GM12865 (cell line): ENCODE measurements around the gene TPM3.
A peak's percentile ranks its signal among the peaks of the same experiment; 100 is the strongest.

Experiments
- DNase-seq: peaks from one replicate; pipeline ENCODE4 v3.0.0; 2010; ENCODE audit warnings: low read depth
- H3K4me3 ChIP-seq: 2 replicates; pipeline ENCODE4 v1.5.1; 2011; ENCODE audit warnings: mild to moderate bottlenecking, low read depth, low read length, control low read depth
- TF ChIP-seq, protein P1 (sequence below): IDR thresholded peaks from 2 replicates; pipeline ENCODE4 v1.5.1; 2011; ENCODE audit warnings: low read length, control low read depth, low read depth, inconsistent platforms; ENCODE audit not compliant: insufficient read depth; ENCODE audit errors: missing control alignments

TPM3 gene

DNA sequence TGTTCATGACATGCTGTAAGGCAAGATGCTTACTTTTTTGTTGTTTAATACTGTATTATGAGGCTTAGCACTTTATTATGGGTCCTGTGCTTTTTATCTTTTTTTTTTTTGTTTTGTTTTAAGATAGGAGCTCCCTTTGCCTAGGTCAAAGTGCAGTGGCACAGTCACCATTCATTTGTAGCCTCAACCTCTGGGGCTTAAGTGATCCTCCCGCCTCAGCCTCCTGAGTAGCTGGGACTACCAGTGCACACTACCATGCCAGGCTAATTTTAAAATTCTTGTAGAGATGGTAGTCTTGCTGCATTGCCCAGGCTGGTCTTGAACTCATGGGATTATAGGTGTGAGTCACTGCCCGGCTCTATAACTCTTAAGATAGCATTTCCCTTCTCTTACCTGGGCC is 33.5 kb upstream of the TPM3 start:
- DNase-seq, result no peak
- TF ChIP-seq, protein P1, sequence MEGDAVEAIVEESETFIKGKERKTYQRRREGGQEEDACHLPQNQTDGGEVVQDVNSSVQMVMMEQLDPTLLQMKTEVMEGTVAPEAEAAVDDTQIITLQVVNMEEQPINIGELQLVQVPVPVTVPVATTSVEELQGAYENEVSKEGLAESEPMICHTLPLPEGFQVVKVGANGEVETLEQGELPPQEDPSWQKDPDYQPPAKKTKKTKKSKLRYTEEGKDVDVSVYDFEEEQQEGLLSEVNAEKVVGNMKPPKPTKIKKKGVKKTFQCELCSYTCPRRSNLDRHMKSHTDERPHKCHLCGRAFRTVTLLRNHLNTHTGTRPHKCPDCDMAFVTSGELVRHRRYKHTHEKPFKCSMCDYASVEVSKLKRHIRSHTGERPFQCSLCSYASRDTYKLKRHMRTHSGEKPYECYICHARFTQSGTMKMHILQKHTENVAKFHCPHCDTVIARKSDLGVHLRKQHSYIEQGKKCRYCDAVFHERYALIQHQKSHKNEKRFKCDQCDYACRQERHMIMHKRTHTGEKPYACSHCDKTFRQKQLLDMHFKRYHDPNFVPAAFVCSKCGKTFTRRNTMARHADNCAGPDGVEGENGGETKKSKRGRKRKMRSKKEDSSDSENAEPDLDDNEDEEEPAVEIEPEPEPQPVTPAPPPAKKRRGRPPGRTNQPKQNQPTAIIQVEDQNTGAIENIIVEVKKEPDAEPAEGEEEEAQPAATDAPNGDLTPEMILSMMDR, result no peak
- no peak overlapping the region for H3K4me3 ChIP-seq

DNA sequence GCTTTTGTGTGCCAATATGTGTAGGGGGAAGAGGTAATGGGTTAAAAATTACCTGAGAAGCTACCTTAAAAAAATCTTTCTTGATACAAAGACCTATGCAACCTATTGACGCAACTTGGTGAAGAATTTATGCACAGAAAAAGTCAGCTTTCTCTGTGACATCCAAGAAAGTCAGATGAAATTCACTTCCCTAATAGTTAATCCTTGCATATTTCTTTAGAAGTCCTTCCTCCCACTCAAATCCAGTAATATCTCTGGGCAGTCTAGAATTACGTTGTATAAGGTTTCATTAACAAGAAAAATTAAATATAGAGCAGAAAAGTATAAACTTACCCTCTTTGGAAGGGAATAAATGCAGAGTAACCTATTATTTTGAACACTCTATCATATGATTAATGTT is 31.7 kb upstream of the TPM3 start:
- H3K4me3 ChIP-seq, result no peak overlapping the region
- DNase-seq, result no peak
- TF ChIP-seq, protein P1, result no peak

DNA sequence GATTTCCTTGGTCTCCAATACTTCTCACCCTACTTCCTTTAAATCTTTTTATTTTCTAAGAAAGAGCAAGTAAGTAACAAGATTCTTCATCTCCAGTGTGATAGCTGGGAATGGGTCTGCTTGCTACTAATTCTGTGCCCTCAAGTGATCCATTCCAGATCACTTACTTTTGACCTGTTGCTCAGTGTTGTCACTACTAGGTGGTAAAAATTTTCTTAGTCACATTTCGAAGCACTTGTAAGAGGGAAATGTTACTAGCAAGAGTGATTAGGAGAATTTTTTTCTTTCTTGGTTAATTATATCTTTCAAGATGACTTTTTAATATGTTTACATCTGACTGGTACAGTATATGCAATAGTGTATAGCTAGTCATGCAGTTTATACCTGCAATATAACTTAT is 31.0 kb upstream of the TPM3 start:
- peak overlapping the region; percentile 86 for H3K4me3 ChIP-seq
- no peak for DNase-seq
- TF ChIP-seq, protein P1, result no peak

DNA sequence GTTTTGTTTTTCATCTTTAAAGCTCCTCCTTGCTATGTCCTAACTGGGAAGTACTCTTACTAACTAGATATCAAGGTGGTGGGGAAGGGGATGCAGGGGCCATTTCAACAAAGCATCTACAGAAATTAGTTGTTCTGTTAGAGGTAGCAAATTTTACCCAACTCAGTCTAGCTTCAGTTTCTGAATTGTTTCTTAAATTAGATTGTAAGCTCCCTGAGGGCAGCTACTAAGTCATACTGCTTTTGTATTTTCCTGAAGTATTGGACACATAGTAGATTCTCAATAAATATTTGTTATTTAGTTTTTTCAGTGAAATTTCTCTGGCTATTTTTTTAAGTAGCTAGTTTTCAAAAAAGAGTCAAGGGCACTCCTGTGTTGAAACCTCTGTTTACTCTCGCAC is 30.6 kb upstream of the TPM3 start:
- no peak for DNase-seq
- peak overlapping the region; percentile 86 for H3K4me3 ChIP-seq
- TF ChIP-seq, protein P1, result no peak

DNA sequence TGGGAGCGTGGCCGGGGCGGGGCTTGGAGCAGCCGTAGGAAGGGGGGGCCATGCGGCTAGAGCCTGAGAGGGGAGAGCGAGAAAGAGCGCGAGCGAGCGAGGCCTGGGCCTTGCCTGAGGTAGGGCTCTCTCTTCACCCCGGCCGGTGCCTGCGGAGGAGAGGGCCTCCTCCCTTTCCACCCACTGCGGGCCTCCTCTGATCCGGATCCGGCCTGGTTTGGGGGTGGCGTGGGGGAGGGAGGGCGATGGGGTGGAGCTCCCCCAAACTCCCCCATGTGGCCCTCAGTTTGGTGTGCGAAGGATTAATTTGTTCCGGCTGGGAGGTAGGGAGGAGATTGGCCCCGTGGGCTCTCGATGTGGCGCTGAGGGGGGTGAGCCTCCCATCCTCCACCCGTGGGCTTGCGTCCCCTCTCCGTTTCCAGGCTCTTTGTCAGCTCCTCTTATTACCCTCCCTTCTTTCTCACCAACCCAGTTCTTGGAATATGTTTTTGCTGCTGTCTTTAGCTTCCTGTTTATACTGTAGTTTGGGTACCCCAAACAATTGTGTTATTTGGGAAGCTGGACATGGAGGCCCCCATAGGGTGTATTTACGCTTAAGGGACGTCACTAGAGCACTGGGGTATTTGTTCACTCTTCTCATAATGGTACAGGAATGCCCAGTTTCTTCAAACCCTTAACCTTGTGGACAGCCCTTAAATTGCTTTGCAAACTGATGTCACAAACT is 29.5 kb upstream of the TPM3 start:
- peak; percentile 77 for DNase-seq
- peak overlapping the region; percentile 86 for H3K4me3 ChIP-seq

DNA sequence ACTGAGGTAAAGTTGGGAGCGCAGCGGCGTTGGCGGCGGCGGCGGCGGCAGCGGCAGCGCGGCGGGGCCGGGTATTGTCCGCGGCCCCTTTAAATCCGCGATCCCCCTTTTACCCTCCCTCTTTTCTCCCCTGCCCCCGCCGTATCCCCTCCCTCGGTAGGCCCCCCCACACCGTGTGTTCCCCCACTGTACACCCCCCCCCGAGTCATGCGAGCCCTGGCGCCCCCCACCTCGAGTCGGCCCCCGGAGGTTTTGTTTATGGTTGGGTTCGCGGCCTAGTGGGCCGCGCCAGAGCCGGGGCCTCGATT is 29.0 kb upstream of the TPM3 start:
- TF ChIP-seq, protein P1, result no peak
- DNase-seq, result no peak
- peak overlapping the region; percentile 86 for H3K4me3 ChIP-seq

More for the DNA sequence above, 29.5 kb upstream of the TPM3 start:
- TF ChIP-seq, protein P1, result no peak

DNA sequence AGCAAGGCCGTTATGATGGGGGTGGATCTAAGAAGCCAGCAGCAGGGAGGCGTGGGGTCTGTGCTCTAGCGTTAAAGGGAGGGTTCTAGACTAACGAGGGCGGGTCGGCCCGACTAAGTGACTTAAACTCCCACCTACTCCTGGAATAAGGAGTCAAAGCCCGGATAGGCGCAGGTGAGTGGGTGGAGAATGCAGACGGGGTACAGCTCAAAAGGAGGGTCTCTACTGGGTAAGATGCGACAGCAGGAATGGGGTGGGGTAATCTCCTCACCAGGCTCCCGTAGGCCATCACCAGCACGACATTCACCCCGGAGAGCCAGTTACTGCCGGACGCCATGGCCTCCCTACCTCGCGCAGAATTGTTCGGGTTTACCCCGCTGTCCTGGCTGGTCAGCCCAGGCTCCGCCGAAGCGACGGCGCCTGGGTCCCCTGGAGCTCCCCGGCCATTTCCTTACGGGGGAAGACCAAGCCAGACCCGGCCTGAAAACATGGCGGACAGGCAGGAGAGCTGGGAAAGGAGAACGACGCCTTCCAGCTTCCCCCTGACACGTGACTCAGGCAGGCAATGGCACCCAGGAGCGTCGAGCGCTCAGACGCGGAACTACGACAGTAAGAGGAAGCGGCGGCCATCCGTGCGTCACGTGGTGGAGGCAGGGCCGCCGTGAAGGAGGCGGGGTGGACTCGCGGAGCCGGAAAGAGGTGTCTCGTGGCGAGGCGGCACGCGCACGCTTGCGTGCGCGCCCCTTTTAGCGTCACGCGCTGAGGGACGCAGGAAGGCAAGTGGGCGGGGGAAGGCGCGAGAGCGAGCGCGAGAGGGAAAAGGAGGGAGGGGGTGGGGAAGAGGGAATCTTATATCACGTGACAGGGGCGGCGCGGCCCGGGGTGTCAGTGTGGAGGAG is 28.4 kb upstream of the TPM3 start, which contains the start of gene UBAP2L:
TSS of gene UBAP2L (plus strand) at position 885 of the 899 bp plus-strand sequence. CDS start 4,169 bp downstream, outside the sequence.
- peak; percentile 100 for DNase-seq
- TF ChIP-seq, protein P1, result no peak
- peak within 1 kb of the TSS; percentile 86 for H3K4me3 ChIP-seq
